Activated naive CD4-positive, alpha-beta T cell treated with anti-CD3 and anti-CD28 coated beads, Interleukin-2, amount 50 U/mL, for 24 hours (primary cell): Measurements from ENCODE around the gene SHPK.
A peak's percentile ranks its signal among the peaks of the same experiment; 100 is the strongest.

Experiments
- H3K27ac Mint-ChIP-seq: one replicate; pipeline ENCODE4 v1.8.0; 2021; ENCODE audit warnings: mild to moderate bottlenecking, mixed read lengths
- H3K27me3 Mint-ChIP-seq: one replicate; pipeline ENCODE4 v1.8.0; 2021; ENCODE audit warnings: mixed read lengths
- H3K36me3 Mint-ChIP-seq: one replicate; pipeline ENCODE4 v1.8.0; 2021; ENCODE audit warnings: mixed read lengths
- H3K4me1 Mint-ChIP-seq: one replicate; pipeline ENCODE4 v1.8.0; 2021; ENCODE audit warnings: mixed read lengths
- H3K4me3 Mint-ChIP-seq: one replicate; pipeline ENCODE4 v1.8.0; 2021; ENCODE audit warnings: mild to moderate bottlenecking, mixed read lengths
- H3K9me3 Mint-ChIP-seq: one replicate; pipeline ENCODE4 v1.8.0; 2021; ENCODE audit warnings: mixed read lengths

The SHPK gene

DNA sequence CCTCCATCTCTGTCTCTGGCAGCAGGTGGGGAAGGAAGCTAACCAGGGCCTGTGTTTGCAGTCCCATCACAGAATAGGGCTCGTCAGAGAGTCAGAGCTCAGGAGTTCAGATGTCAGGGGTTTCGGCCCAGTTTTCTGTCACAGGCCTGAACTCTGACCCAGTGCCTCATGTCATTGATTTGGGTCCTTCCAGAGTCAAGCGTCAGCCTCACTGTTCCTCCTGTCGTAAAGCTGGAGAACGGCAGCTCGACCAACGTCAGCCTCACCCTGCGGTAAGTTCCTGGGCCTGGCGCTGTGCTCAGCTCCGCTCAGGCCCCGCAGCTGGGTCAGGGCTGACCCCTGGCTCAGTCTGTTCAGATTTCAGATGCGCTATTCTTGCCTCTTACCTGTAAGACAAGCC lies 11.2 kb upstream of the SHPK start:
- no peaks in the 10 kb centered on the region for H3K9me3 Mint-ChIP-seq
- H3K4me1 Mint-ChIP-seq: no peaks in the 10 kb centered on the region
- H3K36me3 Mint-ChIP-seq: peaks cover 3% of the 10 kb centered on the region
- H3K27me3 Mint-ChIP-seq: no peaks in the 10 kb centered on the region
- H3K27ac Mint-ChIP-seq: no peak overlapping the region
- no peak overlapping the region for H3K4me3 Mint-ChIP-seq

DNA sequence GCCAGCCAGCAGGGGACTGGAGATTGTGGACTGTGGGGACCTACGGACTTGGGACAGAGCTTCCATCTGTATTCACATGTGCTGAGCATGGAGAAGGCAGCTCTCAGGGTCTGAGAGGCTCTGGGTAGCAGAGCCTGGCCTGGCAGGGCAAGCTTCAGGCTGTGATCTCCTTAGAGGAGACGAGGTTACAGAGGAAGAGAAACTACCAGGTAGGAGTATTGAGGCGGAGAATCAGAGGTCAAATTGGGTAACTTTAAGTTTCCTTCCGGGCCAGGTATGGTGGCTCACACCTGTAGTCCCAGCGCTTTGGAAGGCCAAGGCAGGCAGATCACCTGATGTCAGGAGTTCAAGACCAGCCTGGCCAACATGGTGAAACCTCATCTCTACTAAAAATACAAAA lies 9.3 kb upstream of the SHPK start:
- no peaks in the 10 kb centered on the region for H3K4me1 Mint-ChIP-seq
- H3K27me3 Mint-ChIP-seq: no peaks in the 10 kb centered on the region
- no peak overlapping the region for H3K27ac Mint-ChIP-seq
- H3K4me3 Mint-ChIP-seq: no peak overlapping the region
- H3K9me3 Mint-ChIP-seq: no peaks in the 10 kb centered on the region
- H3K36me3 Mint-ChIP-seq: peaks cover 3% of the 10 kb centered on the region

DNA sequence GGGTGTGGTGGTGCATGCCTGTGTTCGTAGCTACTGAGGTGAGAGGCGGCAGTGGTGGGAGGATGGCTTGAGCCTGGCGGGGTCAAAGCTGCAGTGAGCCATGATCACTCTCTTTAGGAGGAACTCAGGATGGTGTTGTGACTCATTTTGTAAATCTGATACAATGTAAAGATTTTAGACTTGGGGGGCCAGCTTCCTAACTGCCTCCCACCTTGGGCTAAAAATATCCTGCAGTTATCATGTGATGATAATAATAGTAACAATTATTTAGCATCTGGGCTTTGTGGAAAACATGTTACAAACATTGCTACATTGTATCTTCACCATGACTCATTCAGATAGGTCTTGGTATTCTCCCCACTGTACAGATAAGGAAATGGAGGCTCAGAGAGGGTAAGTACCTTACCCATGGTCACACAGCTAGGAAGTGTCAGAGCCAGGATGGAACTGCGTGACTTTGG lies 7.9 kb upstream of the SHPK start:
- Mint-ChIP-seq H3K9me3 (no peaks in the 10 kb centered on the region), H3K4me3 (no peak overlapping the region), H3K36me3 (peaks cover 3% of the 10 kb centered on the region), H3K27ac (no peak overlapping the region), H3K27me3 (no peaks in the 10 kb centered on the region), H3K4me1 (no peaks in the 10 kb centered on the region)

- Mint-ChIP-seq H3K4me3 (no peak overlapping the region), H3K27me3 (no peaks in the 10 kb centered on the region), H3K36me3 (peaks cover 3% of the 10 kb centered on the region), H3K4me1 (peaks cover 9% of the 10 kb centered on the region), H3K9me3 (no peaks in the 10 kb centered on the region), H3K27ac (no peak overlapping the region)
Observed at GRCh38 chr17:3641717-3642486, 5.9 kb upstream of the SHPK start.

DNA sequence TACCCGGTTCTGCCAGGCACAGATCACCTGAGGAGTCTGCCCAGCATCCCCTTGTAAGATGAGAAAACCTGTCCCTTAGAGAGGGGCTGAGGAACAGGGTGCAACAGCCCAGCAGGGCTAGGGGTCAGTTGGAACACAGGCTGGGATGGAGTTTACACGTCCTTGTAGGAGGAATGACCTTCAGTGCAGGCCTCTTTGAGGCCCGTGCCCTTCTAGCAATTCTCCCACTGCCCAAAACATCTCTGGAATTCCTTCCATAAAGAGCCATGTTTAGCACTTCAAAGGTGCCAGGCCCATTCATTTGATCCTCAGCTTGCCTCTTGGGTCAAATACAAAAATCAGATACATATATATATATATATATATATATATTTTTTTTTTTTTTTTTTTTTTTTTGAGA lies 5.0 kb upstream of the SHPK start:
- Mint-ChIP-seq H3K4me3 (no peak overlapping the region), H3K36me3 (peaks cover 3% of the 10 kb centered on the region), H3K27ac (no peak overlapping the region), H3K27me3 (no peaks in the 10 kb centered on the region), H3K4me1 (peaks cover 9% of the 10 kb centered on the region), H3K9me3 (no peaks in the 10 kb centered on the region)

DNA sequence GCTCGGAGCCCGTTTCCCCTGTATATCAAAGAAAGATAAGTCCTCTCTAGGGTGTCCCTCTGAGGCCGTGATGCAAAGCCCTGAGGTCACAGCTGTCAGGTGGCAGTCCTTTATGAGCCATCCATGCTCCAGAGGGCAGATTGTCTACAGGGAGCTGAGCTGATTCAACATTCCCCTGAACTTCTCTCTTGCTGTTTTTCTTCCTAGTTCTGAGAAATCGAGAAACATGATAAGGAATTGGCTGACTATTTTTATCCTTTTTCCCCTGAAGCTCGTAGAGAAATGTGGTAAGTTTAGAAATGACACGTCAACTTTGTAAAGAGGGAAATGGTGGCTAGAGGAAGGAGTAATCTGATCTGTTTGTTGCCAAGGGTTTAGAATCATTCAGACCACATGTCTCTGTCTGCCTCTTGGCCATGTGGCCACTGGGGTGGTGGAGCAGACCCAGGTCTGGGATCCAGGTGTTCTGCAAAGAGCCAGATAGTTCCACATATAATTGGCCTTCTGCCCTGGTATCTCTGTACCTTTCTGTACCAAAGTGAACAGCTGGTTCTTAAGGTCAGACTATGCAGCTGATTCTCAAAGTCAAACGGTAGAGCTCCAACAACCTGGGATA lies 4.0 kb upstream of the SHPK start:
- H3K27ac Mint-ChIP-seq: no peak overlapping the region
- H3K9me3 Mint-ChIP-seq: no peaks in the 10 kb centered on the region
- peaks cover under 1% of the 10 kb centered on the region for H3K36me3 Mint-ChIP-seq
- no peaks in the 10 kb centered on the region for H3K27me3 Mint-ChIP-seq
- peaks cover 10% of the 10 kb centered on the region for H3K4me1 Mint-ChIP-seq
- no peak overlapping the region for H3K4me3 Mint-ChIP-seq

- Mint-ChIP-seq H3K4me3 (peak overlapping the region; percentile 95), H3K4me1 (peaks cover 20% of the 10 kb centered on the region), H3K9me3 (no peaks in the 10 kb centered on the region), H3K36me3 (no peaks in the 10 kb centered on the region), H3K27ac (peak overlapping the region; percentile 70), H3K27me3 (no peaks in the 10 kb centered on the region)
Observed at GRCh38 chr17:3636908-3637373, 891 bp upstream of the SHPK start.

- peaks cover 20% of the 10 kb centered on the region for H3K4me1 Mint-ChIP-seq
- peak overlapping the region; percentile 95 for H3K4me3 Mint-ChIP-seq
- H3K36me3 Mint-ChIP-seq: no peaks in the 10 kb centered on the region
- H3K27me3 Mint-ChIP-seq: no peaks in the 10 kb centered on the region
- no peak overlapping the region for H3K27ac Mint-ChIP-seq
- H3K9me3 Mint-ChIP-seq: no peaks in the 10 kb centered on the region
Observed at GRCh38 chr17:3635474-3636153, 436 bp downstream of the SHPK start.

DNA sequence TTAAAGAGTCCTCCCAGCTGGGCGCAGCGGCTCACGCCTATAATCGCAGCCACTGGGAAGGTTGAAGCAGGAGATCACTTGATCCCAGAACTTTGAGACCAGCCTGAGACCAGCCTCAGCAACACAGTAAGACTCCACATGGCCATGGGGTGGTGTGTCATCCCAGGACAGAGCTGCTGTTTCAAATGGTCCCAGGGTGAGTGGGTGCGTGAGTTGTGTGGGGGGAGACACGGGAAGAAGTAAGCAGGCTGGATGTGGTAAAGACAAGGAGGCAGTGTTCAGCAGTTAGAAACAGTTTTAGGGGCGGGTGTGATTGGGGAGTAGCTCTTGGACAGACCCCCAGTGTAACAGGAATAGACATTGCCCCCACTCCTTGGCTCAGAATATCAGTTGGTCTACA lies 3.8 kb downstream of the SHPK start:
- no peaks in the 10 kb centered on the region for H3K9me3 Mint-ChIP-seq
- H3K36me3 Mint-ChIP-seq: peaks cover 5% of the 10 kb centered on the region
- H3K4me1 Mint-ChIP-seq: peaks cover 14% of the 10 kb centered on the region
- no peak overlapping the region for H3K27ac Mint-ChIP-seq
- H3K27me3 Mint-ChIP-seq: no peaks in the 10 kb centered on the region
- H3K4me3 Mint-ChIP-seq: no peak overlapping the region

DNA sequence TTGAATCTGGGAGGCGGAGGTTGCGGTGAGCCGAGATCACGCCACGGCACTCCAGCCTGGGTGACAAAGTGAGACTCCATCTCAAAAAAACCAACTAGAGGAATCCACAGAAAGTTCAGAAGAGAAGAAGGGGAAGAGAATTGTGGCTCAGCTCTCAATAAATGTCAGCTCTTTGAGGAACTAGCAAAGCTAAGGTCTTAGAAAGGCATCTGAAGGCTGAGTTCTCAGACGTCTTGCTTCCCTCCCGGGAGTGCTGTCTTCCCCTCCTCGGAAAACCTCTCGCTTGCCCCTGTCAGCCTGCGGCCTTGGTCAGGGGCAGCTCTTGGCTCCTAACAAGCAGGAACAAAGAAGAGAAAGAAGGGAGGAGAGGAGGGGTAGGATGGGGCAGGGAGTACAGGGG lies 5.3 kb downstream of the SHPK start:
- Mint-ChIP-seq H3K27ac (no peak overlapping the region), H3K27me3 (no peaks in the 10 kb centered on the region), H3K4me1 (peaks cover 11% of the 10 kb centered on the region), H3K36me3 (peaks cover 5% of the 10 kb centered on the region), H3K9me3 (no peaks in the 10 kb centered on the region), H3K4me3 (no peak overlapping the region)

- no peaks in the 10 kb centered on the region for H3K9me3 Mint-ChIP-seq
- H3K27ac Mint-ChIP-seq: no peak overlapping the region
- H3K36me3 Mint-ChIP-seq: peaks cover 5% of the 10 kb centered on the region
- H3K4me3 Mint-ChIP-seq: no peak overlapping the region
- H3K27me3 Mint-ChIP-seq: no peaks in the 10 kb centered on the region
- H3K4me1 Mint-ChIP-seq: no peaks in the 10 kb centered on the region
Observed at GRCh38 chr17:3627769-3628167, 8.3 kb downstream of the SHPK start.

DNA sequence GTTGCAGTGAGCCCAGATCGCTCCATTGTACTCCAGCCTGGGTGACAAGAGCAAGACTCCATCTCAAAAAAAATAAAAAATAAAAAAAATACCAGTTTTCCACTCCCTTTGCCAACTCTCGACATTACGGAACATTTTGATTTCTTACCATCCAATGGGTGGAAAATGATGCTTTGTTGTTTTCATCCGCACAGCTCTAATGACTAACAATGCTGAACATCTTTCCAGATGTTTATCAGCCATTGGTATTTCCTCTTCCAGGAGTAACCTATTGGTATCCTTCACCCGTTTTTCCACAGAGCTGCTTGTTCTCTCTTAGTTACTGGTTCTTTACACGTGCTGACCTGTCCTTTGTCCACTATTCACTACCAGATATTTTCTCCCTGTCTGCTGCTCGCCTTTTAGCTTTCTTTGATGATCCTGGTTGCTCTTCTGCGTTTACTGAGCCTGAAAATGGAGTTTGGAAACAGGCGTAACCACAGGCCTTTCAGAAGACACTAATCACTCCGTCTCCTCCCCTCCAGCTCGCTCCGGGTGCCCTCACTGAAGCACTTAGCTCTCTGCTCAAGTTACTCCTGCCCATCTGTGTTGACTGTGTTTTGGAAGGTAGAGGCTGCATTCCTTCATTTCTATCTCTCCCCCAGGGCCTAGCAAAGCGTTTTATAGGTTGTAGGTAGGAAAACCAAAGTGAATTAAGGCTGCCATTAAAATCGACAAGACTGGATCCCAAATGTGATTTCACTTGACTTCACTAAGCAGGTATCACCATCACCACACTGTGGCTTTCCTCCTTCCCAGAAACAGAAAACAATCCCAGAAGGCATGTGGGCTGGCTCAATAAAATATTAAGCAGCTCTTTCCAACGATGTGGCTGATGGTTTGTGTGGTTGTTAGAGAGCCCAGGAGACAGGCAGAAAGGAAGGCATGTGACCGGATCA lies 8.9 kb downstream of the SHPK start:
- no peak overlapping the region for H3K27ac Mint-ChIP-seq
- H3K27me3 Mint-ChIP-seq: no peaks in the 10 kb centered on the region
- peaks cover 5% of the 10 kb centered on the region for H3K36me3 Mint-ChIP-seq
- H3K9me3 Mint-ChIP-seq: no peaks in the 10 kb centered on the region
- no peaks in the 10 kb centered on the region for H3K4me1 Mint-ChIP-seq
- no peak overlapping the region for H3K4me3 Mint-ChIP-seq

GRCh38 chr17:3622977-3623594 lies 13.0 kb downstream of the SHPK start:
- no peak overlapping the region for H3K4me3 Mint-ChIP-seq
- H3K36me3 Mint-ChIP-seq: peaks cover 16% of the 10 kb centered on the region
- no peaks in the 10 kb centered on the region for H3K4me1 Mint-ChIP-seq
- no peaks in the 10 kb centered on the region for H3K27me3 Mint-ChIP-seq
- no peak overlapping the region for H3K27ac Mint-ChIP-seq
- H3K9me3 Mint-ChIP-seq: no peaks in the 10 kb centered on the region

- no peaks in the 10 kb centered on the region for H3K4me1 Mint-ChIP-seq
- peaks cover 24% of the 10 kb centered on the region for H3K36me3 Mint-ChIP-seq
- H3K4me3 Mint-ChIP-seq: no peak overlapping the region
- no peaks in the 10 kb centered on the region for H3K9me3 Mint-ChIP-seq
- H3K27ac Mint-ChIP-seq: no peak overlapping the region
- H3K27me3 Mint-ChIP-seq: no peaks in the 10 kb centered on the region
Observed at GRCh38 chr17:3621146-3621720, 14.8 kb downstream of the SHPK start.
